ENCODE measurements around the gene TTC28. TPM values are rescaled to one million over a fixed set of nuclear protein-coding genes. Genes with fewer than 3 reads are reported as not detected.

TTC28 gene
- total and polyA plus RNA-seq, 12 donors: 2.1 to 27.7 (median 20.4) TPM

DNA sequence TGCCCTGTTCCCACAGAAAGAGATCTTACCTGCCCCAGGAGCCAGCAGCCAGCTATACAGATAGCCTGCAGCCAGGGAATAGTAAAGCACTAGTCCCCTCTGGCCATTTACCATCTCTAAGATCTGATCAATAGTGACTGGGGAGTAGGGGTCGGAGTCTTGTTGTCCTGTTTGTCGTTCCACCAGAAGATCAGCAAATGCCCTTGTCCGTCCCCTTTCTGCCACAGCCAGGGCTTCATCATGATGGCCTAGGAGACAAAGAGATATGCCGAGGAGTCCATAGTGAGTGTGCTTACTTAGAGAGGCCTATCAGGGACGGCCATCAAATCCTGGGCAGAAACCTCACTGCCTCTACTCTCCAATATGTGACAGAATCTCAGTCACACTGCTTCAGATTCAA is 583.5 kb downstream of the TTC28 start:
- Histone ChIP-seq H3K4me1 (no peaks in the 10 kb centered on the region), H3K27me3 (no peaks in the 10 kb centered on the region), H3K36me3 (peaks cover 0 to 91% (median 14%) of the 10 kb centered on the region in 9 donors), H3K9me3 (no peaks in the 10 kb centered on the region), H3K4me3 (no peak overlapping the region), H3K27ac (no peak overlapping the region)
- intact Hi-C loops (cut with DNase I): no loop called here
- DNase-seq: no peak
- no peak for ATAC-seq
- TF ChIP-seq CTCF (IDR thresholded peaks at IDR 0.05): no peak
- WGBS, 2 donors: 94 to 96% methylated on average over 5 of the region's 5 CpGs

DNA sequence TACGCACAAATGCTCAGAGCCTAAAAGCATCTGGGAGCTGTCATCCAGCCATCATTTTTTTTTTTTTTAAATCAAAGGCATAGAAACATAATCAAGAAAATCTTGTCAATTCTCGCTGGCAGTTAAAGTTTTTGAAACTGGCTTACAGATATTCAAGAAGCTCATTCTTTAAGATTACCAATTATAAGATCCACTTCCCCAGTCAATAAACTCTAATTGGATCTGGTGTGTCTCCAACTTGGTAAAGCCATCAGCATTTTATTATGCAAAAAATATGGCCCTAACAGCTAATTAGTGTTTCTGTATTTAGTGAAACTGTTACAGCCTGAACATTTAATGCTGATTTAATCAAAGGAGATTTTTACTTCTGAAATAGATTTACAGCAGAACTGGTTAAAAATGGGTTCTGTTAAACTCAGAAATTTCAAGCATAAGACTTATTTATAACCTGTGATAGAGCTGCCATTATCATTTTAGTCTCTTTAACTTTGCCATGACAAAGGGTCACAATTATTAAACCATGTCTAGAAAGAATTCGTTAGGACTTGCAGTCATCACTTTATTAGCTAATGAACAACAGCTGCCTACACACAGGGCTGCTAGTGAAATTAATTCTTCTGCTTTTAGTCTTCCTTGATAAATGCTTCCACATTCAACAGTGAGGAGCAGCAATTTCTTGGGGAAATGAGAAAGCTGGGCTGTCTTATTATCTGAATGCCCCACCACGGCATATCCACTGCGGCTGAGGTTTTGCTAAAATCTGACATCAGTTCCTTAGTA is 584.1 kb downstream of the TTC28 start:
- WGBS, 2 donors: 91 to 92% methylated on average over 5 of the region's 5 CpGs
- ATAC-seq: no peak
- Histone ChIP-seq H3K27ac (no peak overlapping the region), H3K36me3 (peaks cover 0 to 91% (median 14%) of the 10 kb centered on the region in 9 donors), H3K9me3 (no peaks in the 10 kb centered on the region), H3K4me3 (no peak overlapping the region), H3K27me3 (no peaks in the 10 kb centered on the region), H3K4me1 (no peaks in the 10 kb centered on the region)
- intact Hi-C loops (cut with DNase I): no loop called here
- TF ChIP-seq CTCF (IDR thresholded peaks at IDR 0.05): no peak
- DNase-seq: no peak

DNA sequence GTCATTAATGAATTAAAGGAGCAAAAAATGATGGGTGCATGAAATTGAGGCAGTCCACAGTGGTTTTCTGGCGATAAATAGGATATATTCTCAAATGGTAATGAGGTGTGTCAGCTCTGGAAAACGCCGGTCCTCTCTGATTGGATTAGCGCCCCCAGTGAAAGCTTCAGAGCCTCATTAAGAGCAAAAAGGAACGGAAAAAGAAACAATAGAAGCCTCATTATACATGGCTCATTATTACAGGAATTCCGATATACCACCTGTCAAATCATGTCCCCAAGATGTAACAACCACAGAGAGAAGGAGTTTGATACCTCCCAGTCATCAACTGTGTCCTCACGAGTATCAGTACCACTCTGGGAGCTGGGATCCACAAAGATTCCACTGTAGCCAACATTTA is 584.9 kb downstream of the TTC28 start:
- Histone ChIP-seq H3K4me1 (no peaks in the 10 kb centered on the region), H3K27ac (no peak overlapping the region), H3K4me3 (no peak overlapping the region), H3K27me3 (no peaks in the 10 kb centered on the region), H3K36me3 (peaks cover 0 to 86% (median 11%) of the 10 kb centered on the region in 9 donors), H3K9me3 (peaks cover 0 to under 1% (median 0%) of the 10 kb centered on the region in 11 donors)
- no peak for TF ChIP-seq CTCF (IDR thresholded peaks at IDR 0.05)
- WGBS, 2 donors: 92 to 94% methylated on average over 7 of the region's 7 CpGs
- DNase-seq (no peak), ATAC-seq (no peak)
- intact Hi-C loops (cut with DNase I): no loop called here

- H3K27me3 ChIP-seq: no peaks in the 10 kb centered on the region
- ATAC-seq: no peak
- H3K4me1 ChIP-seq: no peaks in the 10 kb centered on the region
- no peak for TF ChIP-seq CTCF (IDR thresholded peaks at IDR 0.05)
- intact Hi-C loops (cut with DNase I): no loop called here
- DNase-seq: no peak
- 94 to 95% methylated on average over 1 of the region's 1 CpG for WGBS, 2 donors
- peaks cover 0 to 76% (median 11%) of the 10 kb centered on the region in 9 donors for H3K36me3 ChIP-seq
- H3K4me3 ChIP-seq: no peak overlapping the region
- H3K9me3 ChIP-seq: peaks cover 0 to 6% (median 0%) of the 10 kb centered on the region in 11 donors
- H3K27ac ChIP-seq: no peak overlapping the region
Observed at GRCh38 chr22:28093711-28094110, 585.9 kb downstream of the TTC28 start.
